T-helper 1 cell (primary cell): ENCODE results near the gene ACACB.

Source experiments
- DNase-seq, 5 donors: peaks; one replicate each; pipeline ENCODE4 v3.0.0-alpha.2; 2012 to 2020

Gene ACACB

GRCh38 chr12:109110988-109111495, 5.3 kb upstream of the ACACB start:
- peak in 4 of 5 donors; percentile 25 to 56 (median 33) for DNase-seq

DNA sequence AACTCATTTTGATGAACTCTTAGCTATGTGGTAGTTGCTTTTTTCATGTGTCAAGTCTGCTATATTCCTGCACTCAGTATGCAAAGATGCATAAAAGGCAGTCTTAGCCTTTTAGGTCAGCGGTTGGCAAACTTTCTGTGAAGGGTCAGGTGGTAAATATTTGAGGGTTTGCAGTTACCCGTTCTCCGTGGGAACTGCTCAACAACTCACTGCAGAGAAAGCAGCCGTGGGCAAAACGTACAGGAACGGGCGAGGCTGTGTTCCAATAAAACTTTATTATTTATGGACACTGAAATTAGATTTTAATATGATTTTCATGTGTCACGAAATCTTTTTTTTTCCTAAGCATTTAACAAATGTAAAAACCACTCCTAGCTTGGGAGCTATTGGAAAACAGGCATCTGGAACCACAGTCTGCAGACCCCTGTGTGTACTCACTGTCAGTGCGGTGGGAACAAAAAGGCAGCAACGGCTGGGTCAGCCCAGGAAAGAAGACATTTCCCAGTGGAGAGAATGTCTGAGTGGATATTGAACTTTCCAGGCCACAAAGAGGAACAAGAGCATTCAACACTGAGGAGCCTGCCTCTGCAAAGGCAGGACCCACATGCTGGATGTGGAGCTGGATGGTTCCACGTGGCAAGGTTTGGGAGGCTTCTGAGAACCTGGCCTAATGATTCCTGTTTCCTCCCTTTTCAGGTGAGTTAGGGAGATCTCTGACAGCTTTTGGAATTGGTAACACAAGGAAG, 3.5 kb upstream of the ACACB start:
- DNase-seq, result no peak

- DNase-seq, result no peak
Observed at GRCh38 chr12:109113661-109114321, 2.6 kb upstream of the ACACB start.

- no peak for DNase-seq
Observed at GRCh38 chr12:109114644-109115043, 1.7 kb upstream of the ACACB start.

DNA sequence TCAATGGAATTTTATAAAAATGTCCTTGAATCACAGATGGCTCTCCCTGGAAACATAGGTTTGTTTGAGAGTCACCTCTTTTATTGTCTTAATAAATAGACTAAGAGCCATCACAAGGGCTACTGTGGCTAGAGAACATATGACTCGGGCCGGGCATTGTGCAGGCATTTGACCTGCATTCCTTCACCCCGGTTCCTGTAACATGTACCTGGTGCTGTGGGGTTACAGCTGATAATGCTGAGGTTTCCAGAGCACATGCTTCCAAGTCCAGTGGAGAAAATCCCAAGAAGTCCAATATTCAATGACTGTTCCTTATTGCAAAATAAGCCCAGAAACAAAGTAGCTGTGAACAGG, 1.0 kb upstream of the ACACB start:
- DNase-seq, result no peak

DNA sequence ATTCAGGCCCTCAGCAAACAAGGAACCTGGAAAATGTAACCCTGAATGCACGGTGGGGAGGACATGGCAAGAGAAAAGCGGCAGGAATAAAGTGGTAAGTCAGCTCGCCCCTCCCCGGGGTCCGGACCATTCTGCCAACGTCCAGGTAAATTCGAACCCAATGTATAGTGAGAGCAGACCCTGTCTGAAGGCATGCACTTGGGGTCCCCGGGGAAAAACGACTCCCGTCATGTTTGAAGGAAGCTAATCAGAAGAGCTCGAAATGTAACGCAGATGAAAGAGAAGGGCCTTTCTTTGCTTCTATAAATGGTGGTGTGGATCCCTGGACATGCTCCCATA, 193 bp downstream of the ACACB start:
- no peak for DNase-seq

DNA sequence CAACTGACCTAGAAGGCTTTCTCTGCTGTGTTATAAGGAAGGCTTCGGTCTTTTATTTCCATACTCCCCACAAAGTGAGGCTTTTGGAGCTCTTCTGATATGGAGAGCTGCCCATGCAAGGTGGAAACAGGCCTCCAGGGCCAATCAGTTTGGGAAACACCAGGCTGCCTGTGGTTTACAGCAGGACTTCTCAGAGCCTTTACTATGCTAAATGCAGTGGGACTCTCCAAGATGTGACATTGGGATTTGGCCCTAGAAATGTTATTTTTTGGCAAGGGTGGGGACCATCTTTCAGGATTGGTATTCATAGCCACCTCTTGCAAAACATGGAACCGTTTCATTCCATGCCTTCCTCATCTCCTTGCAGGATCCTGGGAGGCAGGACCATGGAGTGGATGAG, 3.7 kb downstream of the ACACB start:
- DNase-seq, result no peak

DNA sequence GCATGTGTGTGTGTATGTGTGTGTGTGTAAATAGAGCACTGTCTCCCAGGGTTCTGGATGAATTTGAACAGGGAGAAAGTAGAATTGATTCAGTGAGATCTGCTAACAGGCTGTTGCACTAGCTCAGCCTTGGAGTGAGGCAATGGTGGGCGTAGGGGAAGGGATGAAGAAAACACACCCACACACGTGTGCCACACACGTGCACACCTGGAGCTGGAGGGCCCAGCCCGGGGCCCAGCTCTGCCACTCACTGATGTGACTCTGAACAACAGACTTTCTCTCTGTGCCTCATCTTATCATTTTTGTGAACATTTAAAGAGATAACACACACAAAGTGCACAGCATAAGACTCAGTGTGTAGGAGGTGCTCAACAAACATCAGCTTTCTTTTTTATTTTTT, 4.2 kb downstream of the ACACB start:
- DNase-seq, result no peak

GRCh38 chr12:109121346-109121880, 5.0 kb downstream of the ACACB start:
- DNase-seq, result no peak

- DNase-seq, result no peak
Observed at GRCh38 chr12:109124878-109125648, 8.7 kb downstream of the ACACB start.

DNA sequence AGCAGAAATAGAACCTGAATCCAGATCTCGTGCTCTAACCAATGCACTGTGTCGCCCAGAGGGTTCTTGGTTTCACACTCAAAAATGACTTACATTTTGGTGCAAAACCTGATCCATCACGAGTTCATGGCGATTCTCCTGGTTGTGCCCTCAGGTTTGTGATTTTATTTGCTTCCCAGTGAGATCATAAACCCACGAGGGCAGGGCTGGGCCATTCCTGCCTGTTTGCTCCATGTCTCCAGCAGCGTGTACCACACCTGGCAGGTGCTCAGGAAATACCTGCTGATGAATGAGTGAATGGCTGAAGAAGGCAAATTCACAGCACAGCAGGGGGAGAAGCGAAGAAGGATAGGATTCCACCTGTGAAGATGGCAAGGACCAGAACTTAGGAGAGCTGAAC, 9.4 kb downstream of the ACACB start:
- DNase-seq, result no peak

GRCh38 chr12:109126784-109127183, 10.4 kb downstream of the ACACB start:
- no peak for DNase-seq

- no peak for DNase-seq
Observed at GRCh38 chr12:109127533-109128242, 11.3 kb downstream of the ACACB start.

DNA sequence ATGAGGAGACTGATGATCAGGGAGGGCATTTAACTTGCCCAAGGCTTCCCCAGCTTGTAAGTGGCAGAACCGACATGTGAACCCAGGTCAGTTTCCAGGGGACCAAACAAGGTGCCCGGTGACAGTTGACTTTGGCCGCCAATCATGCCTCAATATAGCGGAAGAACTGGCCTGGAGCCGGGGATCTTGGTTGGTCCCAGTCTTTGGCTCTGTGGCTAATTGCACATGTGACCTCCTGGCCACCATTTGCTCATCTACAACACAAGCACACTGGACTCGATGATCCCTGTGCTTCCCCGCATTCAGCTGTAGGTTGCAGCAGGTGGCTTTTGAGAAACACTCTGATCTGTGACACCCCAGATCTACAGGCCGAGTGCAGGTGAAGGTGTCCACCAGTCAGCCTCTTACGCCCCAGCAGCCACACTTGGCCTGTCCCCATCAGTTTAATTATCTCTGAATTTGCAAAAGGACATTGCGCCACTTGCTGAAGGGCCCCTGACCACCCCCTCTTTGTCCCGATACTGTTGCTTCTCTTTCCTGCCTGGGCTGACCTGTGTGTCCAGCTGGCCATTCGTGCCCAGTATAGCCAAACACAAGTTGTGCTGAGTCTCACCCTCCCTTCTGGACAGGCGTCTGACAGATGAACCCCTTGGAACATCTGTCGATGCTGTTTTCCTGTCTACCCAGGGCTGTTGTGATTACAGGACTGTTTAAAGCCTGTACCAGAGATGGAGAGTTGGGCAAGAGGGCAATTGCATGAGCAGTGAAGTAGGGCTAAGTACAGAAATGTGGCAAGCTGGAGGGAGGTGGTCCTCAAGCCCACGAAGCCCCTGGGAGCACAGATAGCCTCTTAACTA, 14.1 kb downstream of the ACACB start:
- no peak for DNase-seq

DNA sequence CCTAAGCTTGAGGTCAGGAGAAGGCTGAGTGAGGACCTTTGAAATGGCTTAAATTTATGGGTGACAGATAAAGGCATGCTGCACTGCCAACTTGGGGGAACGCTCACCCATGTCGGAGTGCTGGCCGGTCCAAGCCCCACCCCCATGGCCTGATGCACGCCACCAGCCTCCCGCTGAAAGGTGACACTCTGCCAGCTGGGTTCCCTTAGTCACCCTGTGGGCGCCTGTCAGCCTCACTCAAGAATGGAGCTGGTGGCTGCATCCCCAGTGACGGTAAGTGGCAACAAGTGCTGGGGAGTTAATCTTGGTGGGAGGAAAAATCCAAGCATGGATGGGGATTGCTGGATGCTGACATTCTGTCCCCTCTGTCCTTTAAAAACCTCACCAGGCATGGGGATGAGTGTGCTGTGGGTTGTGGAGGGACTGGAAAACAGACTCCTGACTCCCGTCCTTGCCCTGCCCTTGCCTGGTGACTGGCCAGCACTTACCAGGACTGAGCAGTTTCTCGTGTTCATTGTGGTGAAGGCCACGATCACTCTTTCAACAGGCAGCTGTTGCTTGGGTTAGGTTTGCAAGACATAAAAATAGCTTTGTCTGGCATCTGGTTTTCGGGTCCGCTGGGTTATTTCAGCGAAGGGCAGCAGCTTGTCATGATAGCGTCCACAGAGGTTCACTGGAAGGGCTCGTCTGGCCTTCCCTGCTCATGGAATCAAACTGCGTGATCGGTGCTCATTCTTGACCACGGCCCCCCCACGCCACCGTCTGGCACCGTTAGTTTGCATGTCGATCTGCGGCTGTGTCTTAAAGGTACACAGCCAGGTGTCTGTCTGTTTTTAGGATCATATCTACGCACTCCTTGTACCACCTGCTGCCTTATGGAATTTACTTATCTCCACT, 15.0 kb downstream of the ACACB start:
- no peak for DNase-seq

- no peak for DNase-seq
Observed at GRCh38 chr12:109134186-109134917, 18.0 kb downstream of the ACACB start.

DNA sequence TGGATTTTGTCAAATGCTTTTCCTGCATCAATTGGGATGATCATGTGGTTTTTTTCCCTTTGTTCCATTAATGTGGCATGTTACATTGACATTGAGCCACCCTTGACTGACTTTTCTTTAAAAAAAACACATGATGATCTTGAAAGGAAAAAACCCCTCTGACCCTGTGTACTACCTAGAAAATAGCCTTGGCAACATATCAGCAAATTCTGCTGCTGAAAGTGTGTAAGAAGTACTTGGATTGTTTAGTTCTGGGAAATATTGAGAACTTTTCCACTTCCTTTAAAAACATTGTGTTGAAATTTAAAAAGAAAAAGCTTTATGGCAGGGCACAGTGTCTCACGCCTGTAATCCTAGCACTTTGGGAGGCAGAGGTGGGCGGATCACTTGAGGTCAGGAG, 20.7 kb downstream of the ACACB start:
- DNase-seq, result no peak

GRCh38 chr12:109139360-109139759, 23.0 kb downstream of the ACACB start:
- no peak for DNase-seq

DNA sequence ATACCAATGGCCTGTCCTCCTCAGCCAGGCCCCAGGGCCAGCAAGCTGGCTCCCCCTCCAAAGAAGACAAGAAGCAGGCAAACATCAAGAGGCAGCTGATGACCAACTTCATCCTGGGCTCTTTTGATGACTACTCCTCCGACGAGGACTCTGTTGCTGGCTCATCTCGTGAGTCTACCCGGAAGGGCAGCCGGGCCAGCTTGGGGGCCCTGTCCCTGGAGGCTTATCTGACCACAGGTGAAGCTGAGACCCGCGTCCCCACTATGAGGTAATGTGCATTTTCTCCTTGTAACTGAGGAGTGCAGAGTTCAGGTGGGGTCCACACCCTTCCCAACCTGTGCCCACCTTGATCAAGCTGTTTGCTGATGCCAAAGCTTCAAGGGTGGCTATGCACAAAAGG, 23.4 kb downstream of the ACACB start:
- no peak for DNase-seq

GRCh38 chr12:109140560-109140959, 24.2 kb downstream of the ACACB start:
- DNase-seq, result no peak
